SK-N-SH treated with all-trans-retinoic acid at 6 μM for 48 hours (cell line): ENCODE measurements around the gene CHURC1.

Source experiments
- CSDC2 ChIP-seq: fragments of 250-450 bp; sonication (Bioruptor Pico); IDR thresholded peaks from 2 replicates; pipeline ENCODE4 v1.5.0; 2020; ENCODE audit warnings: mild to moderate bottlenecking, moderate library complexity
- GLIS3 ChIP-seq: fragments of 250-450 bp; sonication (Bioruptor Pico); IDR thresholded peaks from 2 replicates; pipeline ENCODE4 v1.5.0; 2020; ENCODE audit warnings: mild to moderate bottlenecking, moderate library complexity
- POU6F1 ChIP-seq: fragments of 250-450 bp; sonication (Bioruptor Pico); IDR thresholded peaks from 2 replicates; pipeline ENCODE4 v1.8.0; 2021; ENCODE audit warnings: low read depth, mild to moderate bottlenecking, moderate library complexity, borderline replicate concordance
- RARB ChIP-seq: fragments of 250-450 bp; sonication (Bioruptor Pico); IDR thresholded peaks from 2 replicates; pipeline ENCODE4 v1.8.0; 2021; ENCODE audit warnings: mild to moderate bottlenecking, moderate library complexity
- ZNF8 ChIP-seq: fragments of 450-650 bp; formaldehyde crosslinking; IDR thresholded peaks from 2 replicates; pipeline ENCODE4 v1.5.0; 2020; ENCODE audit warnings: mild to moderate bottlenecking, moderate library complexity

GRCh38 chr14:64965356-64966000, 51.2 kb downstream of the CHURC1 start:
- TF ChIP-seq CSDC2 (CRISPR knock-in tag) (no peak), POU6F1 (no peak), RARB (CRISPR knock-in tag) (no peak), GLIS3 (CRISPR knock-in tag) (no peak), ZNF8 (no peak)
